ENCODE measurements around the gene SYNJ2.

Gene SYNJ2

GRCh38 chr6:158118886-158119285, 137.2 kb downstream of the SYNJ2 start:
- DNase-seq (ENCODE audit: low read depth in 2 of 2): no peak

GRCh38 chr6:158121335-158121734, 139.7 kb downstream of the SYNJ2 start:
- DNase-seq (ENCODE audit: low read depth in 2 of 2): no peak

- DNase-seq (ENCODE audit: low read depth in 2 of 2): no peak
Measured at GRCh38 chr6:158122048-158122447, 140.4 kb downstream of the SYNJ2 start.

GRCh38 chr6:158124288-158124687, 142.6 kb downstream of the SYNJ2 start:
- no peak for DNase-seq (ENCODE audit: low read depth in 2 of 2)

GRCh38 chr6:158125271-158125670, 143.6 kb downstream of the SYNJ2 start:
- no peak for DNase-seq (ENCODE audit: low read depth in 2 of 2)

- DNase-seq (ENCODE audit: low read depth in 2 of 2): no peak
Measured at GRCh38 chr6:158131926-158132325, 150.3 kb downstream of the SYNJ2 start.

GRCh38 chr6:158142789-158143188, 161.1 kb downstream of the SYNJ2 start:
- DNase-seq (ENCODE audit: low read depth in 2 of 2): no peak

- no peak for DNase-seq (ENCODE audit: low read depth in 2 of 2)
Measured at GRCh38 chr6:158143700-158144099, 162.0 kb downstream of the SYNJ2 start.
